HG02938 (cell line): ENCODE data around the gene MEIS3.

Experiments
- ATAC-seq: cut with Tn5 transposase; IDR thresholded peaks from one replicate; pipeline ENCODE4 v1.9.1; 2021; ENCODE audit warnings: mild to moderate bottlenecking, moderate library complexity; ENCODE audit not compliant: unreplicated experiment

MEIS3 gene

GRCh38 chr19:47435883-47436417, 16.6 kb upstream of the MEIS3 start:
- no peak for ATAC-seq

DNA sequence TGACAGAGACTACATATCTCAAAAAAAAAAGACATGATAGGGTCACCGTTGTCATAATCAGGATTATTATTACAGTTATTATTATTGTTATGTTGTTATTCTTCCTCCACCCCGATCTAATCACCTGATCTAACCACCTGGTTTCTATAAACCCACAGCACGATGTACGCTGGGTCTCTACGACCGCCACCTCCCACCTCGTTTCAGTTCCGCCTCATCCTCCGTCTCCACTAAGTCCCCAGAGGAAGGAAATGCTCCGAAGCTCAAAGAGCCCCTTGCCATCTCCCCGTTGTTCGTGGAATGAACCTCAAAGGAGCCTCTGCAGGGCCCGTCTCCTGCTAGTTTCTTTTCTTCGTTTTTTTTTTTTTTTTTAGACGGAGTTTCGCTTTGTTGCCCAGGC, 15.9 kb upstream of the MEIS3 start:
- no peak for ATAC-seq

GRCh38 chr19:47434088-47434487, 14.8 kb upstream of the MEIS3 start:
- ATAC-seq = no peak

DNA sequence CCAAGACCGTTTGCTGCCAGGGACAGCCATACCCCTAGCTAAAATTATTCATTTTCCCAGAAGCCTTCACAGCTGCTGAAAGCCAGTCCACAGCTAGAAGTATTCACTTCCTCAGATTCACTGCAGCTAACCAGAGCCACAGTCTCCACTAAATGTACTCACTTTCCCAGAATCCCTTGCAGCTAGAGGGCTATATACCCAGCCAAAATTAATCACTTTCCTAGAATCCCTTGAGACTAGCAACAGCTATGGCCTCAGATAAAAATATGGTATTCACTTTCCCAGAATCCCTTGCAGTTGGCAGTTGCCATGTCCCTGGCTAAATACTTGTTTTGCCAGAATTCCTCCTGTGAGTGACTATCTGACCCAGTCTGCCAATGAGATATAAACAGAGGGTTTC, 13.8 kb upstream of the MEIS3 start:
- no peak for ATAC-seq

DNA sequence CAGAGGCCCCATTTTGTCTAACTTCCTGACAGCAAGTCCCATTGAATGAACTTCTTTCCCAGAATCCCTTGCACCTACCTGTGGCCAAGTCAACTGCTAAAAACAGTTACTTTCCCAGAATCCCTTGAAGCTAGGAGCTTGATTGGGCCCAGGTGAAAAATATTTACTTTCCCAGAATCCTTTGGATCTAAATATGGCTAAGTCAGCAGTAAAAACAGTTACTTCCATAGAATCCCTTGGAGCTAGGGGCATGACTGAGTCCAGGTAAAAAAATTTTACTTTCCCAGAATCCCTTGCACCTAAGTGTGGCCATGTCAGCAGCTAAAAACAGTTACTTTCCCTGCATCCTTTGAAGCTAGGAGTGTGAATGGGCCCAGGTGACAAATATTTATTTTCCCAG, 13.2 kb upstream of the MEIS3 start:
- no peak for ATAC-seq

DNA sequence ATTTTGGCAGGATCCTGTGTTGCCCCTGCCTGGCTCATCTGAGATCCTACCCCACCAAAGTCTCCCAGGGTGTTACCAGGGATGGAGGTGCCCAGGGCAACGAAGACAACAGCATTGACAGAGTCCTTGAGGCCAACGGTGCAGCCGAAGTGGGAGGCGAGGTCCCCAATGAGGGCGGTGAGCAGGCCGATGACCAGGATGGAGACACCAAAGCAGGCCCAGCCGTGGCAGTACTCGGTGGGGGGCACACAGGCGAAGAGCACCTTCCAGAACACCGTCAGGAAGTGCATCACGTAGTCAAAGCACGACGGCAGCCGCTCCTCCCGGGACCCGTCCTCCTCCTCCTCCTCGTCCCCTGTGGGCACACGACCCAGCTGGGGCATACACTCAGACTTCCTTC, 12.8 kb upstream of the MEIS3 start:
- ATAC-seq = no peak

DNA sequence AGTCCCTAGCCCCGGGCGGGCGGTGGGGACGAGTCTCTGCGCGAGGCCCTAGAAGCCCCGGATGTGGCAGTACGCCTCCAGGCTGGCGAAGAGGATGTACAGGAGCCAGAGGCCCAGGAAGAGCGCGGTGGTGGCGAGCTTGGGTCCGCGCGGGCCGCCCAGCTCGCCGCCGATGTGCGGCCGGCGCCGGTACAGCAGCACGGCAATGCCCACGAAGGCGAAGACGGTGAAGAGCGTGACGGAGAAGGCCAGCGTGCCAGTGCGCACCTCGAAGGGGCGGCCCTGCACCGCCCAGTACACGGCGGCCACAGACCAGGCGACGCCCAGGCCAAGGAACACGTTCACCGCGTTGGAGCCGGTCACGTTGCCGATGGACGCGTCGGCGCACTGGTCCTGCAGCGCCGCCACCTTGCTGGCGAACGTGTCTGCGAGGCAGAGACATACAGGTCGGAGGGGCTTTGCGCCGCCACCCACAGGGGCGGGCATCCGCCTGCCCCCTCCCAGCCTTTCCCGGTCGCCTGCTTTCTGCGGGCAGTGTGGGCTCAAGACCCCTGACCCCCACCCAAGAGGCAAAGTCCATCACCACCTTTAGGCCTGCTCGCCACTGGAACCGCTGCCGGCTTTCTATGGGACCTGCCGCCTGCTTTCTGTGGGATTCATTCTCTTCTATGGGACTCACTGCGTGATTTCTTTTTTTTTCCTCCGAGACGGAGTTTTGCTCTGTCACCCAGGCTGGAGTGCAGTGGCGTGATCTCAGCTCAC, 10.9 kb upstream of the MEIS3 start:
- ATAC-seq = no peak

- no peak for ATAC-seq
Observed at GRCh38 chr19:47429140-47429793, 9.9 kb upstream of the MEIS3 start.

DNA sequence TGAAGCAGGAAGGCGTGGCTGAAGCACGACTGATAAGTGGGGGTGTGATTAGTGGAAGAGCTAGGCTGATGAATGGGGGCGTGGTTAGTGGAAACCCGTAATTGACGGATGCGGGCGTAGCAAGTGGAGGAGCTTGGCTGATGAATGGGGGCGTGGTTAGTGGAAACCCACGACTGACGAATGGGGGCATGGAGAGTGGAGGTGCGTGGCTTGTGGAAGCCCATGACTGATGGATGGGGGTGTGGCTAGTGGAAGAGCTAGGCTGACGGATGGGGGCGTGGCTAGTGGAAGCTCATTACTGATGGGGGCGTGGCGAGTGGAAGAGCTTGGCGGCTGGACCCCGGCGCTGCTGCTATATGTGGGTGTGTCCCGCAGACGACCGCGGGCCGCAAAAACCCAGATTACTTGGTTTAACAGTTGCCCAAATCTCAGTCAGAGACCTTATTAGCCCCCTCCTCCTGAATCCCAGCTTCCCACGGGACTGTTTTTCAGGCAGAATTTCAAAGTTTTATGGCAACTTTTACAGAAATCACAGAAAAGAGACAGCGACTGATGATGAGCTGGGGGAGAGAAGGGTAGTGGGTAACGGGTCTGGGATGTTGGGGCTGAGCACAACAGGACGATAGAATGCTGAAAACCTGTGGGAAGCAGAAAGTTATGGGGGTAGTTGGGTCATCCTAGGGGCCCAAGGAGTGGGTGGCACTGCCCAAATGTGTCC, 9.0 kb upstream of the MEIS3 start:
- no peak for ATAC-seq

- ATAC-seq = no peak
Observed at GRCh38 chr19:47427241-47428176, 8.2 kb upstream of the MEIS3 start.

DNA sequence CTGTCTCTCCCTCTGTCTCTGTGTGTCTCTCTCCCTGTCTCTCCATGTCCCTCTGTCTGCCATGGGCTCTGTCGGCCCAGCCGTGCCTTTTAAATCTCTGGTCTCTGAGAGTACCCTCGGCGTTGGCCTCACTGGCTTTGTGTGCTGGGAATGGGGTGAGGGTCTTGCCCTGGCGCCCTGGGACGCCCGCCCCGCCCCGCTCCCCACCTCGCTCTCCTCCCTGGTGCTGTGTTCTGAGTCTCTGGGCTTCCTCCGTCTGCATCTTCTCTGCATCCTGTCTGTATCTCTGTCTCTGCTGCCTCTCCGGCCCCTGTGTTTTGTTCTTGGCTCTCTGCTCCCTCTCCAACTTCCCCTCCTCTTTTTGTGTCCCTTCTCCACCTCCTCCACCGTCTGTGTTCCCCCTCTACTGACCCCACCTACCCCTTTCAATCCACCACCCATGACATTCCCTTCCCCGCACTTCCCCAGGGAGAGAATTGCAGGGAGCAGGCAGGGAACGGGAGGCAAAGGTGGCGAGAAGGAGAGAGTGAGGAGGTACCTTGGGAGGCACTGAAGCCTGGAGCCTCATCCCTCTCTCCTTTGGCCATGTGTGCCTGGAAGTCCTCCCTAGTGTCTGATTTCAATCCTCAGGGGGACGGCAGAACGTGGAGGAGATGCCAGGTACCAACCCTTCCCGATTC, 4.0 kb upstream of the MEIS3 start:
- ATAC-seq = no peak

GRCh38 chr19:47422417-47423163, 3.3 kb upstream of the MEIS3 start:
- no peak for ATAC-seq

DNA sequence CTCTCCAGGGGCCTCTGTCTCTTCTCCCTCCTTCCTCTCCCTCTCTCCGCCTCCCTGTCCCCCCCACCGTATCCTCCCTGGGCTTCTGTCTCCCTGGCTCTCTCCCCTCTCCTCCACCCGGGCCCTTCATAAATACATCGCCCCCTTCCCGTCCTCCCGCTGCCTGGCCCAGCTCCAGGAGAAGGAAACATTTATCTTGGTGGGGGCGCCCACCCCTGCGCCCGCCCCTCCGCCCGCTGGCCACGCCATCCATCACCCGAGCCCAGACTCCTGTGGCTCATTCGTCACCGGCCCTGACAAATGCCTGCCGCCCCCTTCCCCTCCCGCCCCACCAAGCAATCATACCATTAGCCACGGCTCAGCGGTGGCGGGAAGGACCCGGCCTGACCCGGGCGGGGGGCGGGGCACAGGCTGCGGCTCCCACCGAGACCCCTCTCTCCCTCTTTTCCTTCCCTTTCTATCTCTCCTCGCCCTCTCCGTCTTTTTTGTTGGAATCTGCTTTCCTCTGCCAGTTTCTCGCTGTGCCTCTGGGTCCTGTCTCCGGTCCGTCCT, 2.6 kb upstream of the MEIS3 start:
- ATAC-seq = no peak

- ATAC-seq = no peak
Observed at GRCh38 chr19:47421244-47421786, 2.0 kb upstream of the MEIS3 start.

- no peak for ATAC-seq
Observed at GRCh38 chr19:47419789-47420188, 462 bp upstream of the MEIS3 start.

DNA sequence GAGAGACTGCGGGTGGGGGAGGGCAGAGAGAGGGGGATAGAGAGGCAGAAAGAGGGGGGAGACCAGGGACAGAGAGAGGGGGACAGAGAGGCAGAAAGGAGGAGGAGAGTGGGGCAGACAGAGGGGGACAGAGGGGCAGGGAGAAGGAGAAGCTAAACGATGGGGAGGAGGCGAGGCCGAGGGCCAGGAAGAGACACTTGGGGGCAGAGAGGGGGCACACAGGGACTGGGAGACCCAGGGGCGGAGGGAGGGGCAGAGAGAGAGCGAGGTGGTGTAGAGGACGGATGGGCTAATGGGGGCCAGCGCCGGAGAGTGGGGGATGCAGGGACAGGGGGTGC, 666 bp downstream of the MEIS3 start:
- no peak for ATAC-seq

- no peak for ATAC-seq
Observed at GRCh38 chr19:47417746-47418691, 1.3 kb downstream of the MEIS3 start.
